T47D (cell line): ENCODE results near the gene RPS3A.

Experiments
- DNase-seq, 2 experiments: peaks; one replicate each; pipeline versions ENCODE4 v3.0.0 to v3.0.0-alpha.2; 2011 to 2012; ENCODE audit warnings: low read depth in 1 of 2, low spot score in 1 of 2
- JUND ChIP-seq: IDR thresholded peaks from 2 replicates; pipeline ENCODE4 v1.6.1; 2012; ENCODE audit warnings: low read depth
- in situ Hi-C: cut with HindIII; loops from 2 replicates; pipeline ENCODE4 v1.10.0; 2016; ENCODE audit warnings: low sequenced_read_pairs, low pct_unique_long_range_greater_than_20kb

RPS3A gene

DNA sequence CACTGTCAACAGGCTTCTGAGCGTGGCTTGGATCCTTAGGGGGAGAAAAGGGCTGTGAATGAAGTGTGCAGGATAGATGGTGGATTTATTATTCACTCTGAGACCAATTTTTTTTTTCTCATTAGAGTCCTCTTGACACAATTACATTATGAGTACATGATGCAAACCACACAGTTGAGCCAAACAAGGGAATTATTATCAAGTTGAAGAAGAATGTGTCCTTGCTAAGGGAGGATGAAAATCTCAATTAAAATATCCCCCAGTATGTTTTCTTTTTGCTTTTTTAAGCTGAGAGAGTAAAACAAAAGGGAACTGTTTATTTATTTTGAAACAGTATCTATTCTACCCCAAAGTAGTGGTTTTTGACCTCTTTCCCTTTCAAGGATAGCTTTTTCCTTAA lies 40.4 kb downstream of the RPS3A start:
- no peak for DNase-seq
- in situ Hi-C loops, result no loop called here
- no peak for TF ChIP-seq JUND

DNA sequence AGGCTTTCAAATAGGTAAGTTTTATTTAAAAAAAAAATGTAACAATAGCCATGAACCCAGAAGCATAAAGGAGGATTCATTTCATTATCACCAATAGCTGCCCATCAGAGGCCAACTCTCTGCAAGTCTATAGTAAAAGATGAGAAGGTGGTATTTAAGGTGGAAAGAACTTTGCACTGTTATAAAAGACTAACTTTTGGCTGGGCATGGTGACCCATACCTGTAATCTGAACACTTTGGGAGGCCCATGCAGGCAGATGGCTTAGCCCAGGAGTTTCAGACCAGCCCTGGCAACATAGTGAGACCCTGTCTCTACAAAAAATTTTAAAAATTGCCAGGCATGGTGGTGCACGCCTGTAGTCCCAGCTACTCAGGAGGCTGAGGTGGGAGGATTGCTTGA lies 43.3 kb downstream of the RPS3A start:
- no peak for DNase-seq
- no peak for TF ChIP-seq JUND
- in situ Hi-C loops, result no loop called here

DNA sequence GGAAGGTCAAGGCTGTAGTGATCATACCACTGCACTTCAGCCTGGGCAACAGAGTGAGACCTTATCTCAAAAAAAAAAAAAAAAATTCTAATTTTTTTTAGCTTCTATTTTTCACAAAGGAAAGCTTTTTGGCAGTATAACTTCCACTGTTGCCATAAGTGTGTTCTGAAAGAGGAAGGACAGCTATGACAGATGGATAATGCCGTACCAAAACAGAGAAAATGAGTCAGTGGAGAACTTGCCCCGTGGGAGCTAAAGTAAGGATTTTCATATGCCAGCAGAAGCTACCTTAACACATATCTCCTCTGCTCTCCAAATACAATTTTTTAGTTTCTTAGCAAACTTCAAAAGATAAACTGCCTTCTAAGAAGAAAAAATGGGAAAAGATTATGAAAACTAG lies 43.7 kb downstream of the RPS3A start:
- in situ Hi-C loops, result no loop called here
- no peak for TF ChIP-seq JUND
- DNase-seq, result no peak

DNA sequence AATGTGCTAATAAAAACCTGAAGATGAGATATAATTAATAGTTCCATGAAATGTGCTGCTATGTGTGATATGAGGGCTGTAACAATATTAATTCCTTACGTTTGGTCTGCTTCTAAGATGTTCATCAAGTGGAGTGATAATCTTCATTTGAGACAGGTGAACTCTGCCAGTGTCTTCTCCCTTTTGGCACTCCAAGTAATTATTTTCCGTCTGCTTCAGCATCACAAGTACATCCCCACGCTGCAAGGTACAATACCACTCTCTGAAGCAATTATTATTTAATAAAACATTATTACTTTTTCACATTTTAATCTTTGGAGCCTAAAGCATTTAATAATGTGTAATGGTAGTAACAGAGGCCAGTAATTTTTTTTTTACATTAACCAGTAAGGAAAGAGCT lies 44.4 kb downstream of the RPS3A start:
- DNase-seq, result no peak
- in situ Hi-C loops, result no loop called here
- no peak for TF ChIP-seq JUND

DNA sequence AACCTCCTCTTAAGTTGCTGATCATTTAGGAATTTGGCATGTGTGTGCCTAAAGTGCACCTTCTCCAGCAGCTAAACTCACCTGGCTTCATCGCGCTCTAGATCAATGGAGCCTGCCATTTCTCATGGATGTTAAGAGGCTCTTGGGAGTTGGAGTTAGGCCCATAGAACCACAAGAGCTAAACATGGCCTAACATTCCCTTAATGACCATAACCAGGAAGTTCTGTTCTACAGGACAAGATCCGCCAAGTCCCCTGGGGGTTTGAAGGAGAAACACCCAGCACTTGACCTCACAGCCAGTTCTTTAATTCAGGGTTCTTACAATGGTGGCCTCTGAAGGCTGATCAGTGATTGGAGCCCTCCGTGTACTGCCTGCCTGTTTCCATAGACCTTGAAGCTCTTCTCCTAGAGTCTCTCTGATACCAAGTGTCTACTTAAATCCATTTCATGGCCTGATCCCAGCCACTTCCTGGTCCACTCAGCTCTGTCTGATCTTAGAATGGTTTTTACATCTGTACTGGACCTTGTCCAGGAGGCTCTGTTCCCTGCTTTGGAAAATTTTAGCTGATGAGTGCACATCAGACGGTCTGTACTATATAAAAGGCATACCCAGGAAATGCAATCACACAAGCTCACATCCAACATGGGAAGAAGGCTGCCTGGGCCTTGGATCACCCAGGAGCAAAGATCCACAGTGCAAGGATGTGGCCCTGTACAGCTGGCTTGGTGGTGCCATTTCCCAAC lies 45.1 kb downstream of the RPS3A start:
- TF ChIP-seq JUND, result no peak
- in situ Hi-C loops, result no loop called here
- no peak for DNase-seq

DNA sequence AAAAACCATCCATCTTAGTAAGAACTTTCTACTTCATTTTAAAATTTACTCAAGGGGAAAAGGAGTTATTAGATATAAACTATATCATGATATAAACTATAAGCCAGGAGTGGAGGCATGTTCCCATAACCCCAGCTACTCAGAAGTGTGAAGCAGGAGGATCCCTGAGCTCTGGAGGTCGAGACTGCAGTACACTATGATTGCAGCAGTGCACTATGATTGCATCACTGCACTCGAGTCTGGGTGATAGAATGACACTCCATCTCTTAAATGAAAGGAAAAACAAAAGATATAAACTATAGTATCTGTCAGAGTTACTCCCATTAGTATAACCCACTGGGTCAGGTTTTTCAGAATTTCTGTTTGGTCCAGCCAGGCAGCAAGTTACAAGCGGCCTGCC lies 47.6 kb downstream of the RPS3A start:
- DNase-seq, result no peak
- in situ Hi-C loops, result no loop called here
- TF ChIP-seq JUND, result no peak

DNA sequence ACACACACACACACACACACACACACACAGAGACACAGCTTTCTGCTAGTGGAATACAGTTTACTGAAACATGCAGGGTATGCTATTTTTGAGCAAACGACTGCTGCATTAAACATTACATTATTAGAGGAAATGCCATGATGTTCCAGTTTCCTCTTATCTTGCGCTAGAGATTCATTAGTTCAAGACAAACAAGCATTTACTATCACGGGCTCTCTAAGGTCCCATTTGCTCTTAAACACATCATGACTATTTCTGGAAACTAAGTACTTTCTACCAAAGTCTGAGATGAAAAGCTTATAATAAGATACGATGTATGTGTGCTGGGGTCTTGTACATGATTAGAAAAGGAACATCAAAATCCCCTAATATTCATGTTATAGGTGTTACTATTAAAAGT lies 48.8 kb downstream of the RPS3A start:
- no peak for DNase-seq
- no peak for TF ChIP-seq JUND
- in situ Hi-C loops, result no loop called here

DNA sequence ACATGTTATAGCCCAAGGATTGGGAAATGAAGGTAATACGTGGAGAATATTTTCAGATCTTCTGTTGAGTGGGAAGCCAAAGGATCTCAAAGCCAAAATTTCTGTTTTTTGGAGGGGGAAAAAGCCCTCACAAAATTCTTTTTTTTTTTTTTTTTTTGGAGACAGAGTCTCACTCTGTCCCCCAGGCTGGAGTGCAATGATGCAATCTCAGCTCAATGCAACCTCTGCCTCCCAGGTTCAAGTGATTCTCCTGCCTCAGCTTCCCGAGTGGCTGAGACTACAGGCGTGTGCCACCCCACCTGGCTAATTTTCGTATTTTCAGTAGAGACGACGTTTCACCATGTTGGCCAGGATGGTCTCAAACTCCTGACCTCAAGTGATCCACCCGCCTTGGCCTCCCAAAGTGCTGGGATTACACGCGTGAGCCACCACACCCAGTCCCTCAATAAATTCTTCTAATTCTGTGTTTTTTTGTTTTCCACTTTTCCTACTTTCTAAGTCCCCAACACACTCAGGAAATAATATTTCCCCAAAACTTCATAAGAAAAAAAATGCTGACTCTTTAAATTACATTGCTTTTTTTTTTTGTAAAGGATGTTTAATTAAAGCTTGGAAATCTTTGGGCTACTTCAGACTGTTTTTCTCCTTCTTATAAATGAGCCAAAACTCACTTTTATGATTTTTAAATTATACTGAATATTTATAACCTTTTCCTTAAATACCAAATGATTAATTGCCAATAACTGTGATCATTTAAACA lies 51.6 kb downstream of the RPS3A start:
- TF ChIP-seq JUND, result no peak
- in situ Hi-C loops, result no loop called here
- DNase-seq, result no peak

DNA sequence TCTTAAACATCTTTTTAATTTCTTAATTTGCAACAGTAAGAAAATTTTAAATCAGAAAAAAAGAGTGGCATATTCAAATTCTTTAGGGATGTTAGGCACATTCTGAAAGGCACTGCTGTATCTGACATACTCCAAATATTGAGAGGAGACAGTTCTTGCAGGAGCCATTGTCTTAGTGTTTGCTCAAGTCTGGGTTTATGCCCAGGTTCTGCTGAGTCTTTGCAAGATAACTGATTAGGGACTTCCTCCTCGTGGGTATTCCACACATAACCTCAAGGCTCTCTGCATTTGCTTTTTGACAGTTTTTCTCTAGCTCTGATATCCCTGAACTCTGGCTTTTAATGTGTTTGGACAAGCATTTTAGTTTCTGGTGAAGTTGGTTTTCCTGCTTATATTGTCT lies 52.6 kb downstream of the RPS3A start:
- no peak for TF ChIP-seq JUND
- DNase-seq, result no peak
- in situ Hi-C loops, result no loop called here

DNA sequence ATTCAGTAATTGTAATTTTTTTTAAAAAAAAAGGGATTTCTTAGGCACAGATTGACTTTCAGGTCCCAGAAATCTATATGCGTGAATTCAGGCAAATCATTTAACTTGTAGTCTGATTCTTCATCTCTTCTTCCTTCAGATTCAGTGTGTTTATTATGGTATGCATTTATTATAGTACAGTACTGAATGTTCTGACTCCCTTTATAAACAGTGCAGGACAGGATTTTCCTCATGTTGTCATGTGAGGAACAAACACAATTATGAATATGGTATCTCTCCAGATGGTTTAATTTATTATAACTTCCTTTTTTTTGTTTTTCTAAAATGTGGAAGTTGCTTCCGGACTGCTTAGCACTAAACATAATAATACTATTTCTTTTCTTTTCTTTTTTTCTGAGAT lies 54.2 kb downstream of the RPS3A start:
- no peak for DNase-seq
- in situ Hi-C loops, result no loop called here
- TF ChIP-seq JUND, result no peak
